Ishikawa (cell line): ENCODE results near the gene SELENOI.
A peak's percentile ranks its signal among the peaks of the same experiment; 100 is the strongest.

ENCODE experiments used
- FOXM1 ChIP-seq: IDR thresholded peaks from 2 replicates; pipeline ENCODE4 v1.6.1; 2012; ENCODE audit warnings: low read depth, borderline replicate concordance
- NFIC ChIP-seq: IDR thresholded peaks from 2 replicates; pipeline ENCODE4 v1.6.1; 2012
- TEAD4 ChIP-seq: IDR thresholded peaks from 2 replicates; pipeline ENCODE4 v1.6.1; 2012

DNA sequence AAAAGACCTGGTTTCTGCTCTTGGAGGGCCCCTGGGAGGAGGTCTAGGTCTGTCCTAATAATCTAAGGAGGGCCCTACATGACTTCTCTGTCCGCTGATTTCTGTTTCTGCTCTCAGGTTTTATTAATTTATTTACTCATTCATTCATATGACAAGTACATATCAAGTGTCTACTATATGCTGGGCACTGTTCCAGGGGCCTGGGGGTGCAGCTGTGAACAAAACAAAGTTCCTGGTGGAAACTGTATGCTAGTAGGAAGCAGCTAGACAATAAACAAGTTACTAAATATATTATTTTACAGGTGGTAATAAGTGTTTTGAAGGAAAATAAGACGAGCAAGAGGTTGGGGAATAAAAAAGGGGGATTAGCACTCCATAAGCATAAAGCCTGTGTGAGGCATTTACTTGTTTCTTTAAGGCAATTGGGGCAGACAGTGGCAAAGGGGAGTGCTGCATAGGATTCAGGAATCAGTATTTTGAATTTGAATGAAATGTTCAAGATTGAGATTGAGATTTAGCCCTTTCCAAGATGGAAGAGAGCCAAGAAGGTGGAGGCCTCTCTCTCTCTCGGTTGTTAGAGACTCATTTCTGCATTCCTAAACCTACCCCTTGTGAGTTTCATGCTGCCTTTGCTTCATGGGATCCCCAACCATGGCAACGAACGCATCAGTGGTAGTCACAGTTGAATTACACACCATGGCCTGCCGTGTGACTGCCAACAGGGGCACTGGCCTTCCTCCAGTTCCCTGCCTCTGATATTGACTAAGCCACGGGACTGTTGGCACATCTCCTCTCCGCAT is 84.0 kb downstream of the SELENOI start:
- TF ChIP-seq TEAD4 (peak; percentile 27; the same call in 1 of the 2 replicates), FOXM1 (no peak), NFIC (peak; percentile 61)
